Sciatic nerve (tissue), 2 donors: ENCODE measurements around the gene SLU7. TPM values are rescaled to one million over a fixed set of nuclear protein-coding genes. Genes with fewer than 3 reads are reported as not detected.
"Not testable (repeated sequence)": the region's sequence is repeated elsewhere in the genome, so short reads cannot be mapped to it uniquely, and the experiment has no call there.

Source experiments
- ATAC-seq: fragments of 200-7000 bp; cut with Tn5 transposase; one replicate; pipeline ENCODE4 v1.9.1; 2020; ENCODE audit warnings: mild to moderate bottlenecking, moderate library complexity
- DNase-seq: peaks from one replicate; pipeline ENCODE4 v3.0.0-alpha.2; 2020; ENCODE audit warnings: low spot score
- intact Hi-C: fragments of 100-400 bp; cut with DNase I; formaldehyde crosslinking; loops from one replicate; pipeline ENCODE4 v1.14.2; 2022
- total RNA-seq: library from RNA; stranded (reverse); fragmentation: NEBNext Ultra II Directional; extraction: Animal tissue kit (Norgen Biotek cat#: 25700); gene quantifications from one replicate; pipeline ENCODE4 v1.2.1, GENCODE V29; 2021
- donor health status: DM: no; HTN: no; CAD: no.
- donor health status: DM: no; HTN: no; CAD: no.

SLU7 gene
- total RNA-seq, 1 donor from 2014 or later, result 60.7 TPM

DNA sequence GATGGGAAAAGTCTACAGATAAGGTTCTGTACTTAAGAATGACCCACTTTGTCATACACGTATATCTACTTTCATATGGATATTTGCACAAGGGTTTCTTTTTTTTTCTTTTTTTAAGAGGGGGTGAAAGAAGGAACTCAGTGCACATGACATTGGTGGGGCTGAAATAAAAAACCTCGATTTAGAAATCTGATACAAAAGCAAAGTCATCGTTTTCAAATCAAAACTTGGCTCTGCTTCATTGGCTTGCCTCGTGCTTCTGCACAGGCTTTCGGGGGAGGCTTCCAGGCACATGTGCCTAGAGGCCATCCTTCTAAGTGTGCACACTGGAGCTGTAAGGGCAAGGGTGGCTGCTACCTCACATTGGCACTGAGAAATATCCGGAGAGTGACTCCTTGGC lies 33.9 kb upstream of the SLU7 start:
- peak; percentile 76 for ATAC-seq
- no peak for DNase-seq
- intact Hi-C loops, result no loop called here

DNA sequence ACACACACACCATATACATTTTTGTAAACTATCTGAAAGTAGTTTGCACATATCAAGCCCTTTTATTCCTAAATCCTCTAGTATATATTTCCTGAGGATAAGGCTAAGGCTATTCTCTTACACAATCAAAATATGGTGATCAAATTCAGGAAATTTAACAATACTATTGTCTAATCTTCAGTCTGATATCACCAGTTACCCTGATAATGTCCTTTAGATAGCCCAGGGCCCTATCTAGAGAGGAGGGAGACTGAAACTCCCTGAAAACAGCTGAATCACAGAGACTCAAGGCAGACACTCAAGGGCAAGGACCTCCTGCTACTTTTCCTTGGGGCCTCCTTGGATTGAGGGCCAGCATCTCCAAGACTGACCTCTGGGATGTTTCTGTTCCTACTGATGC lies 33.2 kb upstream of the SLU7 start:
- ATAC-seq, result no peak
- intact Hi-C loops, result no loop called here
- DNase-seq, result no peak

- no peak for DNase-seq
- ATAC-seq, result no peak
- intact Hi-C loops, result no loop called here
Measured at GRCh38 chr5:160451281-160451680, 32.4 kb upstream of the SLU7 start.

DNA sequence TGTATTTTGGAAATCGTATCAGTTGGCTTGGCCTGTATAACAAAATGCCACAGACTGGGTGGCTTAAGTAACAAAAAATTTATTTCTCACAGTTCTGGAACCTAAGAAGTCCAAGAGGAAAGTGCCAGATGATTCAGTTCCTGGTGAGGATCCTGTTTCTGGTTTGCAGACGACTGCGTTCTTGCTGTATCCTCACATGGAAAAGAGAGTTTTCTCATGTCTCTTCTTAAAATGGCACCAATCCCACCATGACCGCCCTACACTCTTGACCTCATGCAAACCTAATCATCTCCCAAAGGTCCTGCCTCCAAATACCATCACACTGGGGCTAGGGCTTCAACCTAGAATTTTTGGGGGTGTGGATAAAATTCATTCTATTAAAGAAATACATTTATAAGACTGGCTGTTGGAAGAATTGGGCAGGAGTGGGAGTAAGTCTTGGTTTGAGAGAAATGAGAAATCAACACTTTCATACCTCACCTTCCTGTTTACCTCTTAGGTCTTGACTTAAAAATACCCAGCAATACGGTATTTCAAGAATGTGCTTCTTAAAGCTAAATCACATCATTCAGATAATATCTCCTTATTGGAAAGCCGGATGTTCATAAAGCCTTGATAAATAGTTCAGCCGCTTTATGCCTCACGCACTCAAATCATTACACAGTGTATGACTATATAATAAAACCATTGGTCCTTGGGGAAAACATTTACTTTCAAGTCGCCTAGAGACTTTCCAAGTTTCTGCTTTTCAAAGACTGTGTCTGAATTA lies 31.5 kb upstream of the SLU7 start:
- intact Hi-C loops, result no loop called here

GRCh38 chr5:160449458-160449857 lies 30.6 kb upstream of the SLU7 start:
- intact Hi-C loops, result no loop called here

More for the DNA sequence above, 31.5 kb upstream of the SLU7 start:
- DNase-seq (no peak), ATAC-seq (no peak)

DNA sequence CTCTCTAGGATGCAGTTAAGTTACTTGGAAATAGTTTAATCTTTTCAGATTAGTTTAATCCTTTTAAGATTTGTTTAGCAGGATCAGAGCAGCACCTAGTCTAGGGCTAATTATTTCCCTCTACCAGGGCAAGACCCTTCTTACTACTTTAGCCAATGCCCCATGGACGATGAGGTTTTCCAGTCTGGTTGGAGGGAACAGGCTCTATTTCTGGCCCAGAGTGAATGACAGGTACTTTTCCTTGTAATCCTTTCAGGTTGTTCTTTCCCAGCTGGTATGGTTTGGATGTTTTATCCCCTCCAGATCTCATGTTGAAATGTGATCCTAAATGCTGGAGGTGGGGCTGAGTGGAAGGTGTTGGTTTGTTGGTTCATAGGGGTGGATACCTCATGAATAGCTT lies 30.0 kb upstream of the SLU7 start:
- intact Hi-C loops, result no loop called here
- ATAC-seq, result no peak
- DNase-seq, result no peak

More at GRCh38 chr5:160449458-160449857, 30.6 kb upstream of the SLU7 start:
- DNase-seq (no peak), ATAC-seq (no peak)

DNA sequence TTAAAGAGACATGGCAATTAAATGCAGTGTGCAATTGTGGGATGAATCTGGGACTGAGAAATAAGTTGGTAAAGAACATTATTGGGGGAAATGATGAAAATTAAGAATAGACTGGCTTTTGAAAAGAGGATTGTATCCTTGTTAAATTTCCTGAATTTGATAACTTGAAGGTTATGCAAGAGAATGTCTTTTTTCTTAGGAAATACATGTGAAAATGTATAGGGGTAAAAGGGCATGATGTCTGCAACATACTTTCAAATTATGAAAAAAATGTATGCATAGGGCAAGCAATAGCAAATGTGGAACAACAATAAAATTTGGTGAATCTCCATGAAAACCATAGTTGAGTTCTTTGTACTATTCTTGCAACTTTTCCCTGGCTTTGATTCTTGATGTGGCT lies 26.9 kb upstream of the SLU7 start:
- ATAC-seq, result no peak
- intact Hi-C loops, result no loop called here
- no peak for DNase-seq

DNA sequence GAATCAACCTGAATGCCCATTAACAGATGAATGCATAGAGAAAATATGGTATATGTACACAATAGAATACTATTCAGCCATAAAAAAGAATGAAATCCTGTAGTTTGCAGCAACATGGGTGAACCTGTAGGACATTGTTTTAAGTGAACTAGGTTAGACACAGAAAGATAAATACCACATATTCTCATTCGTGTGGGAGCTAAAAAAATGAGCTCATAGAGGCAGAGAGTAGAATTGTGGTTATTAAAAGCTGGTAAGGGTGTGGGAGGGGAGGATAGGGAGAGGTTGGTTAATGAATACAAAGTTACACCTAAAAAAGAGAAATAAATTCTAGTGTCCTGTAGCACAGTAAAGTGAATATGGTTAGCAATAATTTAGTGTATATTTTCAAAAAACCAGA lies 26.3 kb upstream of the SLU7 start:
- intact Hi-C loops, result no loop called here
- DNase-seq, result no peak
- no peak for ATAC-seq

DNA sequence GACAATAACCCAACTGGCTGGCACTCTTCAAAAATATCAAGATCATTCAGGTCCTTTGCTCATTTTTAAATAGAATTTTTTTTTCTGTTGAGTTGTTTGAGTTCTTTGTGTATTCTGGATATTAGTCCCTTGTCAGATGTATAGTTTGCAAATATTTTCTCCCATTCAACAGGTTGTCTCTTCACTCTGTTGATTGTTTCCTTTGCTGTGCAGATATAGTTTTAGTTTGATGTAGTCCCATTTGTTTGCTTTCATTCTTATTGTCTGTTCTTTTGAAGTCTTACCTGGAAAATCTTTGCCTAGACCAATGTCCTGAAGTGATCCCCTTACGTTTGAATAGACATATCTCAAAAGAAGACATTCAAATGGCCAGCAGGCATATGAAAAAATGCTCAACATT lies 25.5 kb upstream of the SLU7 start:
- intact Hi-C loops, result no loop called here
- DNase-seq, result no peak
- ATAC-seq, result no peak

- intact Hi-C loops, result no loop called here
- DNase-seq (no peak), ATAC-seq (peak; percentile 26)
Measured at GRCh38 chr5:160442824-160443431, 24.0 kb upstream of the SLU7 start.

GRCh38 chr5:160441311-160441781 lies 22.5 kb upstream of the SLU7 start:
- ATAC-seq (no peak), DNase-seq (no peak)
- intact Hi-C loops, result no loop called here

DNA sequence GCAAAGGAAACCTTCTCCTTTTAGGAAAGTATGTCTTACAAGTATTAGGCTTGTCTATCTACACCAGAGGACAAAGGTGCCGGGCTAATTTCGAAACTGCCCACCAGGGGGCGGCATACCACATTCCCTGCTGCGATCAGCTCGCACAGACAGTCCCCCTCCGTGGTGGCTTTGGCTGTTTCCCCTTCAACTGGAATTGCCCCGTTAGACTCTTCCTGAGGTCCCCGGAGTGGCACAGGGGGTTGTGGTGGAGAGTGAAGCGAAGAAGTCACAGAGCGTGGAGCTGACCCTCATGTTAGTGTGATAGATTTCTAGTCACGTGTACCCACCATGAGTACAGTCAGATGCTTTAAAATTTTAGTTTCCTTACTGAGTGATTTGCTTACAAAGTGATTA lies 20.3 kb upstream of the SLU7 start:
- ATAC-seq (peak; percentile 95), DNase-seq (peak; percentile 94)
- intact Hi-C loops, result loop anchor here (1.0 to 10.0 kb wide), 2 partner anchors 21 to 66 kb away; no protein-coding TSS in a partner anchor

DNA sequence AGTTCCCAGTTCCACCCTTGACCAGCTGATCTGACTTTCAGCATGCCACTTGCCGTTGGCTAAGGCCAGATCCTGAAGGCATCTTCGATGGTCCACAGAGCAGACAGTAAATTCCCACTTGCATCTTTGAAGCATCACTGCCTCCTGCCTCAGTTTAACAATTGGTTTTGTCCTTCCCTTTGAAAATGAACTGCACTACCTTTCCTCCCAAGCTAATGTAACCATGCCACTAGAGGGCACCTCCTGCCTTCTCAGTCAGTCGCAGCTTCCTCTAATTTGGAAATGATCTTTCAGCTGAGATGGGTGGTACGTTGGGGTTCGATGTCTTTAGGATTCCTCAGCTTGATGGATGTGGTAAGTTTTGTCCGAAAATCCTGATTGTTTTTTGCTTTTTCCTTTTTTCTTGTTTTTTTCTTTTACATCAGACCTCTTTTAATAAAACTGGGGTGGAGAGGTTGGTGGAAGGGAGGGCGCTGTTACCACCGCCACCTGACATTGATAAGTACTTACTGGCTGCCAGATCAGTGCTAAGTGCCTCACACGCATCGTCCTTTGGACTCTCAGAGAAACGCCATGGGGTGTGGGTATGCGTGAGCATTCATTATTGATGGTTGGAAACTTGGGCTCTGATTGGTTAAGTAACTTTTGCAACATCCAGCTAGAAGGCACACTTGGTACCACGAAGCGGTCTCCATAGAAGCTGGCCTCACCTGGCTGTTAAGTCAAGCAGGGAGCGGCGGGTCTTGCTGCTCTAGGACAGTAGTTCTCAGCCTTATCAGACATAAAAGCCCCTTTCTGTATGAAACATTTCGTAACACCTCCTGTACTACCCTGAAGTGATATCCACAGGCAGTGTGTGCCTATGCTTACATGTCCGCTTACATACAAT lies 19.7 kb upstream of the SLU7 start:
- DNase-seq (no peak), ATAC-seq (peak; percentile 83)
- intact Hi-C loops, result loop anchor here (1.0 to 10.0 kb wide), 2 partner anchors 22 to 66 kb away; no protein-coding TSS in a partner anchor

- ATAC-seq, result no peak
- intact Hi-C loops, result loop anchor here (10.0 kb wide), 1 partner anchor 68 kb away; no protein-coding TSS in a partner anchor
- no peak for DNase-seq
Measured at GRCh38 chr5:160437271-160437670, 18.4 kb upstream of the SLU7 start.

GRCh38 chr5:160436661-160437060 lies 17.8 kb upstream of the SLU7 start:
- ATAC-seq, DNase-seq: not testable (repeated sequence)
- intact Hi-C loops, result loop anchor here (10.0 kb wide), 1 partner anchor 68 kb away; no protein-coding TSS in a partner anchor

GRCh38 chr5:160436017-160436416 lies 17.1 kb upstream of the SLU7 start:
- ATAC-seq (no peak), DNase-seq (no peak)
- intact Hi-C loops, result loop anchor here (10.0 kb wide), 1 partner anchor 69 kb away; no protein-coding TSS in a partner anchor

DNA sequence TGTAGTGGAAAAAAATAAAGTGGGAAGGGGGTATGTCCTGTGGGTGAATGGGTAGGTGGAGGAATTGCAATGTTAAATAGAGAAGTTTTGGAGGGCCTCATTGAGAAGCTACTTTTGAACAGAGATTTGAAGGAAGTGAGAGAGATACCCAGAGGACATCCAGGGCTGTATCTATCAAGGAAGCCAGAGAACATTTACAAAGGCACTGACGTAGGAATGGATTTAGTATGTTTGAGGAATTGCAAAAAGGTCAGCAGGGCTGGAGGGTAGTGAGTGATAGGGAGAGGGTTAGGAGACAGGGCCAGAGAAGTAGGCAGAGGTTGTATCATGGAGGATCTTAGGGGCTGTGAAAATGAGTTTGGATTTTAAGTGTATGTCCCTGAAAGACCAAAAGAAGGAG lies 16.7 kb upstream of the SLU7 start:
- DNase-seq (no peak), ATAC-seq (no peak)
- intact Hi-C loops, result loop anchor here (10.0 kb wide), 1 partner anchor 69 kb away; no protein-coding TSS in a partner anchor

GRCh38 chr5:160434022-160434531 lies 15.2 kb upstream of the SLU7 start:
- intact Hi-C loops, result loop anchor here (10.0 kb wide), 1 partner anchor 71 kb away; no protein-coding TSS in a partner anchor
- DNase-seq (no peak), ATAC-seq (no peak)

- DNase-seq (no peak), ATAC-seq (no peak)
- intact Hi-C loops, result loop anchor here (10.0 kb wide), 1 partner anchor 72 kb away; no protein-coding TSS in a partner anchor
Measured at GRCh38 chr5:160432787-160433186, 13.9 kb upstream of the SLU7 start.
